HL-60 (cell line): ENCODE results near the gene FOXD2.

ENCODE experiments used
- DNase-seq, 2 experiments: peaks; one replicate each; pipeline ENCODE4 v3.0.0-alpha.2; 2010 to 2020; ENCODE audit warnings: low read depth in 1 of 2, low spot score in 1 of 2
- H3K27ac ChIP-seq: fragments of 250-450 bp; sonication (Bioruptor Pico); replicated peaks from 2 replicates; pipeline ENCODE4 v1.5.1; 2020; ENCODE audit warnings: mild to moderate bottlenecking, moderate library complexity
- H3K27me3 ChIP-seq: fragments of 250-450 bp; sonication (Bioruptor Pico); 2 replicates; pipeline ENCODE4 v1.5.1; 2021; ENCODE audit warnings: mild to moderate bottlenecking, moderate library complexity; ENCODE audit not compliant: insufficient read depth, poor library complexity, severe bottlenecking
- H3K4me3 ChIP-seq: replicated peaks from 2 replicates; pipeline ENCODE4 v1.5.1; 2011; ENCODE audit warnings: mild to moderate bottlenecking, control low read depth, low read length; ENCODE audit not compliant: insufficient read depth
- CTCF ChIP-seq: IDR thresholded peaks from one replicate; pipeline ENCODE4 v1.5.1; 2011; ENCODE audit warnings: low read length, control low read depth, inconsistent platforms; ENCODE audit not compliant: insufficient read depth
- GABPA ChIP-seq: IDR thresholded peaks from 2 replicates; pipeline ENCODE4 v1.6.1; 2012; ENCODE audit warnings: low read depth
- POLR2AphosphoS5 ChIP-seq: IDR thresholded peaks from 2 replicates; pipeline ENCODE4 v1.6.1; 2012; ENCODE audit warnings: low read depth
- REST ChIP-seq: IDR thresholded peaks from 2 replicates; pipeline ENCODE4 v1.6.1; 2012; ENCODE audit warnings: low read depth; ENCODE audit not compliant: insufficient replicate concordance
- SPI1 ChIP-seq: IDR thresholded peaks from 2 replicates; pipeline ENCODE4 v1.6.1; 2012; ENCODE audit warnings: low read depth, mild to moderate bottlenecking, borderline replicate concordance

FOXD2 gene

GRCh38 chr1:47434051-47434842 lies 3.6 kb upstream of the FOXD2 start:
- no peak overlapping the region for H3K27ac ChIP-seq
- H3K27me3 ChIP-seq, result peaks cover 22% of the 10 kb centered on the region
- DNase-seq, result peak in 1 of 2 experiments; percentile 34
- TF ChIP-seq REST, result no peak
- no peak for TF ChIP-seq POLR2AphosphoS5
- no peak for TF ChIP-seq SPI1
- TF ChIP-seq CTCF, result no peak
- no peak for TF ChIP-seq GABPA
- H3K4me3 ChIP-seq, result no peak overlapping the region

DNA sequence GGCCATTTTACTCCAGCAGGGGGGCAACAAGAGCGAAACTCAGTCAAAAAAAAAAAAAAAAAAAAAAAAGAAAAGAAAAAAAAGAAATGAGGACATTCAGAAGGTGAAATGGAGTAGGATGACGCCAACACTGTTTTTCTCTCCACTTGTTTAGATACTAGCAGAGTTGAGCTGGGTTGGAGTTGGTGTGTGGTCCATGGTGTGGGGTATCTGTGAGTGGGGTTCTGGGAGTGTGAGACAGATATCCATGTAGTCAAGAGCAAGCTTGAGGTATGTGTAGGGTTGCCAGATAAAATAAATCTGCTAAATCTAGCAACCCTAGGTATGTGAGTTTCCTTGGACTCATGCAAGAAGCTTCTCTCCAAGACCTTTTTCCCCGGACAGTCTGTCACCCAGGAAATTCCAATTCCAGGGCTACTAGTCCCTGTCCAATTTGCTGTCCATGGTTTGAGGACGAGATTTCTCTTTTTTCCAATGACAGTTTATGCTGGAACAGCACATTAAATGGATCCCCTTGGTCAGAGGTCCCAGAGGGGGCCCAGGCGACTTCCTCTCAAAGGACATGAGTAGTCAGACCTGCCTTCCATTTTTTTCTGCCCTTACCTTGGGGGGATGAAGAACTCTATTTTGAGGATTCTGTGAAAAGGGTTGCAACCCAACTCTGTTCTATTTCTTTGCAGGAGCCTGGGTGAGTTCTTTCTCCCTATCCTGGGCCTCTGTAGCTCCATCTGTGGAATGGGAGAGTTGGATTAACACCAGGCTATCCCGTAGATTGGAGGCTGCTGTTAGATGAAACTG lies 2.1 kb upstream of the FOXD2 start:
- DNase-seq, result no peak

GRCh38 chr1:47436304-47436978 lies 1.4 kb upstream of the FOXD2 start:
- Histone ChIP-seq H3K4me3 (peak overlapping the region; percentile 58), H3K27me3 (peaks cover 44% of the 10 kb centered on the region), H3K27ac (no peak overlapping the region)
- peak; percentile 53 to 70 for DNase-seq
- no peak for TF ChIP-seq SPI1
- peak; percentile 97 for TF ChIP-seq CTCF

More for the DNA sequence above, 2.1 kb upstream of the FOXD2 start:
- Histone ChIP-seq H3K4me3 (no peak overlapping the region), H3K27me3 (peaks cover 37% of the 10 kb centered on the region), H3K27ac (no peak overlapping the region)
- TF ChIP-seq REST, result peak; percentile 25
- TF ChIP-seq SPI1, result no peak

DNA sequence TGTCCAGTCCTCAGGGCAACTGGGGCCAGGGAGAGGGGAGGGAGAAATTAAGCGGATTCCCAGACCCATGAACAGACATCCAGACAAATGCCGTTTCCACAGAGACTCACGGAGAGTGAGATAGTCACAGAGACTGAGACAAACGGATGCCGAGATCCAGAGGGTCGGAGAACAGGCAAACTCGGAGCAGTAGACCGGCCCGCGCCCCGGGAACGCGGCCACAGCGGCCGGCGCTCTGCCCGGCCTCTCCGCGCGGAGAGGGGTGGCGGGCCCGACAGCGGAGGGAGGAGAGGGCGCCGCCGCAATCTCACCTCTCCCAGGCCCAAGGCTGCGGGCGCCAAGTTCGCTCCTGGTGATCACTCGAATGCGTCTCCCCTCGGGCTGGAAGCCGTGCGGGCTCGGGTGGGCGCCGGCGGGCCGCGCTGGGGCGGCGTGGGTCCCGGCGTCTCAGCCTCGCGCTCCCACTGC lies 831 bp upstream of the FOXD2 start:
- Histone ChIP-seq H3K27ac (peak overlapping the region; percentile 83), H3K4me3 (peak overlapping the region; percentile 58), H3K27me3 (peaks cover 50% of the 10 kb centered on the region)
- no peak for DNase-seq
- TF ChIP-seq POLR2AphosphoS5 (no peak), GABPA (no peak), SPI1 (no peak), CTCF (no peak), REST (no peak)
